GM21515 (cell line): ENCODE results near the gene SLC46A2.

ENCODE experiments used
- ATAC-seq: cut with Tn5 transposase; IDR thresholded peaks from one replicate; pipeline ENCODE4 v1.9.1; 2021; ENCODE audit not compliant: unreplicated experiment

SLC46A2 gene

GRCh38 chr9:112833081-112833480, 57.6 kb downstream of the SLC46A2 start:
- no peak for ATAC-seq

- ATAC-seq: no peak
These were observed 58.7 kb downstream of the SLC46A2 start for GRCh38 chr9:112831969-112832368.

GRCh38 chr9:112831281-112831851, 59.3 kb downstream of the SLC46A2 start:
- ATAC-seq: no peak
